Measurements from ENCODE around the gene TOMM6. TPM values are rescaled to one million over a fixed set of nuclear protein-coding genes. Genes with fewer than 3 reads are reported as not detected.
"Not testable (repeated sequence)": the region's sequence is repeated elsewhere in the genome, so short reads cannot be mapped to it uniquely, and the experiment has no call there.

The TOMM6 gene
- total RNA-seq, 2 experiments from 2014 or later: 423 to 429 TPM

DNA sequence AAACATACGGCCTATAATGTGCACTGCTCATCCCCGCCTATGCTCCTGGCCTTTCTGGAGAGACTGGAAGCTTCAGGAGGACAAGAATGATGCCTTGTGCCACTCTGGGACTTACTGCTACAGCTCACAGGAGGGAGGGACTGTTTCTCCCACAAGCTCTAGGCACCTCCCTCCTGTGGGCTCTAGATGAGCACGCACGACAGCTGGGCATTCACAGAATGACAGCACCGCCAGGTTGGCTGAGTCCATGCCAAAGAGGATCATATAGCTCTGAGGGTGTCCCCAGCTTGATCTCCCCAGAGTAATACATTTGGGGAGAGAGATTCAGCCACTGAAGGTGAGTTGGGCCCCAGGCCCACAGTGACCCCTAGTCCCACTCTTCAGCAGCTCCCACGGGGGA, 30.2 kb upstream of the TOMM6 start:
- Mint-ChIP-seq H3K36me3 (no peaks in the 10 kb centered on the region), H3K4me1 (no peaks in the 10 kb centered on the region), H3K27ac (no peak overlapping the region), H3K4me3 (no peak overlapping the region), H3K9me3 (no peaks in the 10 kb centered on the region), H3K27me3 (peaks cover 3% of the 10 kb centered on the region)
- DNase-seq: no peak

DNA sequence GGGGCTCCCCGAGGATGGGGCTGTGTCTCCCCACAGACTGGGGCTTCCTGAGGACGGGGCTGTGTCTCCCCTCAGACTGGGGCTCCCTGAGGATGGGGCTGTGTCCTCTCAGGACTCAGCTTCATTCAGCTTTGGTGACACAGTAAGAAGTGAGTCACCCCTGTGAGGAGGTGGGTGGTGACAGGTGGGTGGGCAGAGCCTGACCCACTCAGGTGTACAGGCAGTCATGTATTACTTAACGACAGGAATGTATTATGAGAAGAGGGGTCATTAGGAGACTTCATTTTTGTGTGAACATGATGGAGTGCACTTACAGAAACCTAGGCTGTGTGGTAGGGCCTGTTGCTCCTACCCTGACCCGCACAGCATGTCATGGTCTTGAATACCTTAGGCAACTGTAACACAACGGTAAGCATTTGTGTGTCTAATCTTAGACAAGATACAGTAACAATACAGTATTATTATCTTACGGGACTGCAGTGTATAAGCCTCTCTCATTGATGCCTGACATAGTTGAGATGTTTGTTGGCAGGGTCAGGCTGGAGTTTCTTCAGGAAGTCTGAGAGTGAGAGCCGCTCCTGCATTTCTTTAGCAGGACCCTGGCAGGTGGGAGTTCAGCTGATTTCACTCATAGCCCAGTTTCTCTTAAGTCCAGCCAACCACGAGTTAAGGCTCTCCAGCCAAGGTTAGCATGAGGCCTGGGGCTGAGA, 29.4 kb upstream of the TOMM6 start:
- H3K27ac Mint-ChIP-seq: no peak overlapping the region
- no peak for DNase-seq
- H3K4me1 Mint-ChIP-seq: no peaks in the 10 kb centered on the region
- H3K9me3 Mint-ChIP-seq: no peaks in the 10 kb centered on the region
- H3K27me3 Mint-ChIP-seq: peaks cover 3% of the 10 kb centered on the region
- H3K4me3 Mint-ChIP-seq: no peak overlapping the region
- H3K36me3 Mint-ChIP-seq: no peaks in the 10 kb centered on the region

DNA sequence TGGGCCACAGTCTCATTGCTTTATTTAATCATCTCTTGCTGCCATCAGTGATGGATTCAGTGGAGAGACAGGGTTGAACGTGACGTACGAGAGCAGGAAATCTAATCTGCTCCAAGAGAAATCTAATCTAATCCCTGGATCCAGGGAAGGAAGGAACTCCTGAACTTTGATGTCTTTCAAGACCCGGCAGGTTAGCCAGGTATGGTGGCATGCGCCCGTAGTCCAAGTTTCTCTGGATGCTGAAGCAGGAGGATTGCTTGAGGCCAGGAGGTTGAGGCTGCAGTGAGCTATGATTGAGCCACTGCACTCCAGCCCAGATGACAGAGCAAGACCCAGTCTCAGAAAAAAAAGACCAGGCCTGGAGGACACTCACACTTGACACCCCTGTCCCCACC, 28.9 kb upstream of the TOMM6 start:
- Mint-ChIP-seq H3K27ac (no peak overlapping the region), H3K4me1 (no peaks in the 10 kb centered on the region), H3K36me3 (no peaks in the 10 kb centered on the region), H3K9me3 (no peaks in the 10 kb centered on the region), H3K4me3 (no peak overlapping the region), H3K27me3 (peaks cover 3% of the 10 kb centered on the region)
- no peak for DNase-seq

DNA sequence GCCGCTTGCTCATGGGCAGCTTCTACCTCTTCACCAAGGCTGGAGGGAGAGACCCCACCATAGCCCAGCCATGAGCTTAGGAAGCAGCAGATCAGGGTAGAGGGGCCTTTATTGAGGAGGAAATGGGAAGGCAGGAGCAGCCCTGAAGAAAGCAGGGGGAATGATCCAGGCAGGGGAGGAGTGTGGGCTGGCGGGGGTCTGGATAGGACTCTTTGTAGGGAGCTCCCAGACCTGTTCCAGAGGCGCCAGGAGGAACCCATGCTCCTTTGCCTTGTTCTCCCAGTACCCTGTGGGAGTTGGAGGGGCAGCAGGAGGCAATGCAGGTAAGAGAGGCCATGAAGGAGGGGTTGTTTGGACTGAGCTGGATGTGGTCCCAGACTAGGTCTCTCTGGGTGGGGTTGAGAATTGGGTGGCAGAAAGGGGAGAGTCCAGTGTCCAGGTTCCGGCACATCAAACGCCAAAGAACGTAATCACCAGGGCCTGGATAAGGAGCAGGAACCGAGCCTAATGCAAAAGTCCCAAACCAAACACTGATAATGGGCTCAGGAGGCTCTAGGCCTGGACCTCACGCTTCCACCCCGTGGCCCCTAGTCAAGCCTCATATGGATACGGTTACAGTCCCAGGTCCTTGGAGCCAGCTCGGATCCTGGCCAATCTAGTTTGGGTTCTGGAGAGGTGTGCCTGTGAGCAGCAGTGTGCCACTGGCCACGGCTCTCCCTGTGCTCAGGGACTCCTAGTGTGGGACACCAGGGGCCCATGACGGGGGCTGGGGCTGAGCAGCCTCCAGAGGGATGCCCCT, 28.2 kb upstream of the TOMM6 start:
- peaks cover 3% of the 10 kb centered on the region for H3K27me3 Mint-ChIP-seq
- no peaks in the 10 kb centered on the region for H3K36me3 Mint-ChIP-seq
- no peak for DNase-seq
- H3K9me3 Mint-ChIP-seq: no peaks in the 10 kb centered on the region
- no peak overlapping the region for H3K27ac Mint-ChIP-seq
- no peaks in the 10 kb centered on the region for H3K4me1 Mint-ChIP-seq
- H3K4me3 Mint-ChIP-seq: no peak overlapping the region

DNA sequence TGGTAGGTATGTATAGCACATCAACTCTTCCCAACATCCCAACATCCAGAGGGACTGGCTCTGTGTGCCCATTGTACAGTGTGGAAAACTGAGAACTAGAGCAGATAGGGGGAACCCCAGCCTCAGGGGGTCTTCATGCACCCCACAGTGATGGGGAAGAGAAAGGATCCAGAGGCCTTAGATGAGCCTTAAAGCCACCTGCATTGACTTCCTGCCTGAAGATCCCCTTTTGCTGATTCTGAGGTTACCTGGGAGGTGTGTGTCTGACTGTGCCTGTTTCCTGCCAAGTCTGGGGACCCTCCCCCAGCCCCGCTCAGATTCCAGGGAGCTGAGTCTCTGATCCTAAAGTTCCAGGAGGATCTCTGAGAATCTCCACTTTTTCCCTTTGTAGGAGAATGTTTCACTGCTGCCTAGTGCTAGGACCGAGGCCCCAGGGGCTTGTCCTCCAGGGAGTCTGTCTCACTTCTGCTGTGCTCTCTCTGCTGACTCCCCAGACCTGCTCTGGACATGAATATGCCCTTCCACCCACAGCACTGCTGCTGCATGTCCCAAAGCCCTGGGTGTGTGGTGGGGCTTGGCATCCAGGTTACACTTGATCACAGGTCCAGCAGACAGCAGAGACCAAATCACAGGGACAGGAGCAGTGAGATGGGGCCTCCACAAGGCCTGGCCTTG, 27.5 kb upstream of the TOMM6 start:
- Mint-ChIP-seq H3K9me3 (no peaks in the 10 kb centered on the region), H3K4me3 (no peak overlapping the region), H3K4me1 (no peaks in the 10 kb centered on the region), H3K36me3 (no peaks in the 10 kb centered on the region), H3K27me3 (peaks cover 3% of the 10 kb centered on the region), H3K27ac (no peak overlapping the region)
- DNase-seq: no peak

DNA sequence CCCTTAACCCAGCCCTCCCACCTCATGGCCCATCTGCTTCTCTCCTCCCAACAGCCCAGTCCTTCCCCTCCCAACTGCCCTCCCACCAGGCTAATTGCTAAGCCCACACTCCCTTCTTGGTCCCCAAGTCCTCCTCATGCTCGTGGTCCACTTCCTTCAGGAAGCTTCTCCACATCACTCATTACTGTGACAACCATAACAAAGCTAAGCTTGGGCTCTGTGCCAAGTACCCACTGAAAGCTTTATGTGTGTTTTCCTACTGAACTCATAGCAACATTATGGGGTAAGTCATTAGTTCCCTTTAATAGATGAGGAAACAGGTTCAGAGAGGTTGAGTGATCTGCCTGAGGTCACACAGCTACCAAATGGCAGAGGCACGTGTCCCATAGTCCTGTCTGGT, 24.0 kb upstream of the TOMM6 start:
- Mint-ChIP-seq H3K4me1 (peaks cover 4% of the 10 kb centered on the region), H3K9me3 (no peaks in the 10 kb centered on the region), H3K27ac (no peak overlapping the region), H3K4me3 (no peak overlapping the region), H3K27me3 (no peaks in the 10 kb centered on the region), H3K36me3 (no peaks in the 10 kb centered on the region)
- DNase-seq: no peak

DNA sequence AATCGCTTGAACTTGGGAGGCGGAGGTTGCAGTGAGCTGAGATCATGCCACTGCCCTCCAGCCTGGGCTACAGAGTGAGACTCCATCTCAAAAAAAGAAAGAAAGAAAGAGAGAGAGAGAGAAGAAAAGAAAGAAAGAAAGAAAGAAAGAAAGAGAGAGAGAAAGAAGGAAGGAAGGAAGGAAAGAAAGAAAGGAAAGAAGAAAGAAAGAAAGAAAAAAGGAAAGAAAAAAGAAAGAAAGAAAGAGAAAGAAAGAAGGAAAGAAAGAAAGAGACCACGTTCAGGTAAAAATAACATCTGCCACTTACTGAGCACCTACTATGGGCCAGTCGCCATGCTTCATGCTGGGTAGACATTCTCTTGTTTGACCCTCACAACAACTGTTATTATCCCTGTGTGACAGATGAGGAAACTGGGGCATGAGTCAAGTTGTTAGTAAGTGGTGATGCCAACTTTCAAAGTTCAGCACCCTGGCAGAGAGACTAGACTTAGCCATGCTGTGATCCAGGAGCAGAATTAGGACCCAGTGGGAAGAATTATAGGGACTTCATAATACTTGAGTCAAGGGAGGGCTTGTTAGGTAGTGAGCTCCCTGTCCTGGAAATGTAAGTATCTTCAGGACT, 21.3 kb upstream of the TOMM6 start:
- not testable (repeated sequence) for H3K27me3 Mint-ChIP-seq, H3K27ac Mint-ChIP-seq, DNase-seq, H3K9me3 Mint-ChIP-seq, H3K4me3 Mint-ChIP-seq, H3K36me3 Mint-ChIP-seq
- peaks cover 11% of the 10 kb centered on the region for H3K4me1 Mint-ChIP-seq

DNA sequence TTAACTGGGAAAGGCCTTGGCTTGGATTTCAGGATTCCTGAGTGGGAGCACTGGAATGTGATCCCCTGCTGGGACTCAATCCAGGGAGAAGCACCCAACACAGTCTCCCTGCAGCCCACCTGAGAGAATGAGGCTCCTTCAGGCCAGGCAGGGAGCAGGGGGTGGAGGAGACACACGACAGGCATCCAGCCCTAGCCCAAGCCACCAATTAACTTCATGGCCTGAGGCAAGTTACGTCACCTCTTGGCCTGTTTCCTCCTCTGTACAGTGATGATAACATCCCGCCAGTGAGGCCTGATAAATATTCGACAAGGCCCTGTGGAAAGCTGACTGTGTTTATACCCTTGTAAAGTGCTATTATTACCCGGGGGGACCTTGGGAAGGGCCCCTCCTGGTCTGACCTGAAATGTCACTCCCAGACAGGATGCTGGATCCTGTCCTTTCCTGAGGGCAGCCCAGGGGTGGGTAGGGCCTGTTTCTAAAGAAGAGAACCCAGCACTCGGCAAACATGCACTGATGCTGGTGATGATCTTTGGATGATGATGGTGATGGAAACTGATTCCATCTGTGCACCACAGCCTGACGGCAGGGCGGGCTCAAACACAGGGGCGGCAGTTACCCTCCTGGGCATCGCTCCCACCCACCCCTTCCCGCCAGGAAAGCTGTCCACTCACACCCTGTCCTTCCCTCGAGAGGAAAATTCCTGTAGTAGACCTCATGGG, 20.2 kb upstream of the TOMM6 start:
- no peak for DNase-seq
- Mint-ChIP-seq H3K36me3 (peaks cover under 1% of the 10 kb centered on the region), H3K9me3 (no peaks in the 10 kb centered on the region), H3K4me1 (peaks cover 11% of the 10 kb centered on the region), H3K27me3 (no peaks in the 10 kb centered on the region), H3K27ac (no peak overlapping the region), H3K4me3 (no peak overlapping the region)

DNA sequence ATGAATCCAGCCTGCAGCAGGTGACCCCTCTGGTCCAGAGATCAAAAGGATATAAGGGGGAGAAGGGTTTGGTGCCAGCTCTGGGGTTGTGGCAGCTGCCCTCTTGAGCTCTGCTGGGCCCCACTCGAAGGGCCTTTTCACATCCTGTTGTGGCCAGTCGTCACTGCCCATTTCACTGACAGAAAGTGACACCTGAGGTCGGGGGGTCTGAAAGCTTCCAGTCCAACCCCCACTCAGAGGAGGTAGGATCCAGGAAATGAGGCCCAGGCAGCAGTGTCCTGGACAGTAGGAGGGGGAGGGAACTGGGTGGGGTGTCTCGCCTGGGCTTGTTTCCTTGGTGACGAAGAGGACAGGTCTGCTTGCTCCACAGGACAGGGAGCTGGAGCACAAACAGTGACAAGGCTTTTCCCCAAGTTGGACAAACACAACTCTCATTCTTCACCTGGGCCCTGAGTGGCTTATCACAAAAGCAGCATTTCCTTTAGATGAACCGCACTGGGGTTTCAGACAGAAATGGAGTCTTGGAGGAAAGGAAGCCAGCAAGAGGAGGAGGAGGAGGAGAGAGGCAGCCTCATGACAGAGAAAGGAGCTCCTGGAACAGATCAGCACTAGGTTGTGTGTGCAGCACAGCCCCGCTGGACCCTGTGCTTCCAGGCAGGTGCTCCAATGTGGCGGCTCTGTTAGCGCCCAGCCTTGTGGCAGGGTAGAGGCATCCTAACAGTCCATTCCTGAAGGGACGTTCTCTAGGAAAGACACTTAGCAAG, 18.8 kb upstream of the TOMM6 start:
- Mint-ChIP-seq H3K4me1 (peaks cover 11% of the 10 kb centered on the region), H3K36me3 (peaks cover 2% of the 10 kb centered on the region), H3K9me3 (no peaks in the 10 kb centered on the region), H3K4me3 (no peak overlapping the region), H3K27ac (no peak overlapping the region), H3K27me3 (no peaks in the 10 kb centered on the region)
- DNase-seq: no peak

DNA sequence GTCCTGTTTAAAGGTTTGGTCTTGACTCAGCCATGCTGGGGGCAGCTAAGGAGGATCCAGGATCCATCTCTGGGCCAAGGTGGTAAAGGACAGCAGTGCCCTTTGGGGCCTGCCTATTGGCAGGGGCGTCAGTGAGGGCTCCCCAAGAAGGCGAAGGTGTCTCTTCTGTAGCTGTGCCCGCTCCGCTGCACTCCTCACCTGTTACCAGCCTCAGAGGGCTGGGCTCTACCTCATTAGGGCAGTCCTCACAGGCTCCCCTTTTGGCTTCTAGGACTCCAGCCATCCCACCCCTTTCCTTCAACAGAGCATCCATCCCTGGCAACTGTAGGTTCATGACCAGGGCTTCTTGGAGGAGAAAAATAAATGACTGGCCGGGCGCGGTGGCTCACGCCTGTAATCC, 18.1 kb upstream of the TOMM6 start:
- H3K4me1 Mint-ChIP-seq: peaks cover 11% of the 10 kb centered on the region
- no peaks in the 10 kb centered on the region for H3K9me3 Mint-ChIP-seq
- H3K27ac Mint-ChIP-seq: no peak overlapping the region
- no peaks in the 10 kb centered on the region for H3K27me3 Mint-ChIP-seq
- DNase-seq: no peak
- H3K4me3 Mint-ChIP-seq: no peak overlapping the region
- peaks cover 2% of the 10 kb centered on the region for H3K36me3 Mint-ChIP-seq

DNA sequence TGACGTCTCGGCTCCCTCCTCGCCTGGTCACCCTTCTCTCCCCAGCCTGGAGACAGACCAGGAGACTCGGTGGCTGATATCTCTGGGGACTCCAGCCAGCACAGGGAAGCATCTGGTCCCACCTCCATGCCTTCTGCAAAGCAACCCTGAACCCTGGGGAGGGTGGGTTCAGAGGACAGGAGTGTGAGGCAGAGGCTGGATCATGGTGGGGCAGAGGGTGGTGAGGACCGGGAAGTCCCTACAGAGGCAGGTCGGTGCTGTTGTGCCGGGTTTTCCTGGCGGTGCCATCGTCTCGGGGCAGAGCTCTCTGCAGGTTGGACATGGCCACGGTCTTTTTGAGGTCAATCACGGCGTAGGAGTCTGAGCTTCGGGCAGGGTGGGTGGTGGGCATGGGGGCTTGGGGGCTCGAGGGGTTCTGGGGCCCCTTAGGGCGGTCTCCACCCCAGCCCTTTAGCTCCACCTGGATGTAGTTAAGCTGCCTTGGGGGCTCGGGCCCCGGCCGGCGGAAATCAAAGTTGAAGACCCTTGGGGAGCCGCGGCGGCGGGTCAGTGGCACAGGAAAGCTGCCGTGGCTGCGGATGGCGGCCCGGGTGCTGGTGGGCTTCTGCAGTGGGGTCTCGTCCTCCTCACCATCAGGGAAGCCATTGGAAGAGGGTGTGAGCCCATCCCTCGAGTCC, 17.0 kb upstream of the TOMM6 start:
- H3K9me3 Mint-ChIP-seq: no peaks in the 10 kb centered on the region
- H3K36me3 Mint-ChIP-seq: peaks cover 2% of the 10 kb centered on the region
- no peak overlapping the region for H3K4me3 Mint-ChIP-seq
- peaks cover 12% of the 10 kb centered on the region for H3K4me1 Mint-ChIP-seq
- no peak for DNase-seq
- no peak overlapping the region for H3K27ac Mint-ChIP-seq
- H3K27me3 Mint-ChIP-seq: no peaks in the 10 kb centered on the region

DNA sequence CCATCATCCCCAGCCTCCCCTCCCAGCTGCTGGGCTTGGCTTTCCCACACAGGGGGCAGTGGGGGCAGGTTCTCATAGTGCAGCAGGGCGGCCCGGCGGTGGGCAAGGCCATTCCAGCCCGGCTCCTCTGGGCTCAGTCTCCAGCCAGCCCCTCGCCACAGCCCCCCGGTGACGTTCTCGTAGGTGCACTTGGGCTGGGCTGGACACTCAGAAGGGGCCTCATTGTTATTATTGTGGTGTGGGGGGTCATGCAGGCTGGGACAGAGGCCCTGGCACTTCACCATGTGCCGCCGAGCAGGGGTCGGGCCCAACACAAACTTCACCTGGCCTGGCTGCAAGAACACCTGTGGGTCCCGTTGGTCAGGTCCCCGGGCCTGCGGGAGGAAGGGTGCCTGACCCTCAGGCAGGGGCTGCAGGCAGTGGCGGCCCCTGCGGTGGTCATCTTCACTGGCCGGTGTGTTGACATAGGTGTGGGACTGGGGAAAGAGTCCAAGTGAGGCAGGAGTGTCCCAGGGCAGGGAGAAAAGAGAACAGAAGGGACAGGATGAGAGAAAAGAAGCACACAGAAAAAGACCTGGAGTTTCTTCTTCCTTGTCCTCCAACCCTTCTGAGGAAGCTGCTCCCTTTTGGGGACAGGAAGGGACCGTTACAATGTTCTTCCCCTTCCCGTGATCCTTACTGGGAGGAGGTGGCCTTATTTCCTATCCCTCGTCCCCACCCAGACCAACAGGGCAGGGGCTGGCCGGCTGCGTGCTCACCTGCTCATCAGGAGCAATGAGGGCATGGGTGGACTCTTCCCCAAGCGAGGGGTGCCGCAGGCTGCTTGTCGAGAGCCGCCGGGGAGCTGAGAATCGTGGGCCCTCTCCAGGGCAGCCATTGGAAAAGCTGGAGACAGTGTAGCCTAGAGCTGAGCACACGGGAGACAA, 16.2 kb upstream of the TOMM6 start:
- Mint-ChIP-seq H3K27ac (no peak overlapping the region), H3K9me3 (no peaks in the 10 kb centered on the region), H3K4me1 (peaks cover 13% of the 10 kb centered on the region), H3K27me3 (no peaks in the 10 kb centered on the region), H3K4me3 (no peak overlapping the region), H3K36me3 (peaks cover 2% of the 10 kb centered on the region)
- DNase-seq: no peak

DNA sequence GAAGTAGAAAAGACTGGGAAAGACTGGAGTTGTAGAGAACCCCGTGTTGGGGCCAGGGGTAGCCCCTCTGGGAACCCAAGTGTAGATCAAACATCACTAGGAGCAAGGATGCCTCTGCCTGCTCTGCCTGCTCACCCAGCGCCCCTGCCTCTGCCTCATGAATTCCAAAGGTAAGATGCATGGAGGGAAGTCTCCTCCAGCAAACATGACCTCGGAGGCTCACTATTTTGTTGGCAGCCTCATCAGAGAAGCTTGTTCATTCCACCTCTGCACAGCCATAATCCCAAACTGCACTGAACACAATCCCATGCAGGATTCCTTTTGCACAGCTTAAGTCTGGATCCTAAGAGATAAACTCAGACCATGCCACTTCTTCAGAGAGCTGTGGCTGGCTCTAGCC, 12.7 kb upstream of the TOMM6 start:
- Mint-ChIP-seq H3K36me3 (peaks cover 2% of the 10 kb centered on the region), H3K27me3 (no peaks in the 10 kb centered on the region), H3K4me1 (peaks cover 8% of the 10 kb centered on the region), H3K27ac (no peak overlapping the region), H3K9me3 (no peaks in the 10 kb centered on the region), H3K4me3 (no peak overlapping the region)
- no peak for DNase-seq
